ENCODE data around the gene HDAC4. TPM values are rescaled to one million over a fixed set of nuclear protein-coding genes. Genes with fewer than 3 reads are reported as not detected.

HDAC4 gene
- total RNA-seq, 1 experiment from 2014 or later: 11.3 TPM

DNA sequence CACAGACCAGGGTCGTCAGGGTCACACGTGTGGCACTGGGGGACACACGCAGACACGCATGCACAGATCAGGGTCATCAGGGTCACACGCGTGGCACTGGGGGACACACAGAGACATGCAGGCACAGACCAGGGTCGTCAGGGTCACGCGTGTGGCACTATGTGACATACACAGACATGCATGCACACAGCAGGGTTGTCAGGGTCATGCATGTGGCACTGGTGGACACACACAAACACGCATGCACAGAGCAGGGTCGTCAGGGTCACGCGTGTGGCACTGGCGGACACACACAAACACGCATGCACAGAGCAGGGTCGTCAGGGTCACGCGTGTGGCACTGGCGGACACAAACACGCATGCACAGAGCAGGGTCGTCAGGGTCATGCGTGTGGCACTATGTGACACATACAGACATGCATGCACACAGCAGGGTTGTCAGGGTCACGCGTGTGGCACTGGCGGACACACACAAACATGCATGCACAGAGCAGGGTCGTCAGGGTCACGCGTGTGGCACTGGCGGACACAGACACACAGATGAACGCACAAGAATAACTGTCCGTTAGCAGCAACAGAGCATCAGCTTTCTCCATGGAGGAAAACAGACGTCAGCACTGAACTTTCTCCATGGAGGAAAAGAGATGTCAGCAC, 34.9 kb downstream of the HDAC4 start:
- H3K4me1 ChIP-seq: peaks cover 2% of the 10 kb centered on the region
- no peaks in the 10 kb centered on the region for H3K27me3 ChIP-seq
- H3K27ac ChIP-seq: no peak overlapping the region
- no peaks in the 10 kb centered on the region for H3K36me3 ChIP-seq
- DNase-seq: no peak
- H3K4me3 ChIP-seq: no peak overlapping the region
- H3K9me3 ChIP-seq (replicated peaks): no peaks in the 10 kb centered on the region

DNA sequence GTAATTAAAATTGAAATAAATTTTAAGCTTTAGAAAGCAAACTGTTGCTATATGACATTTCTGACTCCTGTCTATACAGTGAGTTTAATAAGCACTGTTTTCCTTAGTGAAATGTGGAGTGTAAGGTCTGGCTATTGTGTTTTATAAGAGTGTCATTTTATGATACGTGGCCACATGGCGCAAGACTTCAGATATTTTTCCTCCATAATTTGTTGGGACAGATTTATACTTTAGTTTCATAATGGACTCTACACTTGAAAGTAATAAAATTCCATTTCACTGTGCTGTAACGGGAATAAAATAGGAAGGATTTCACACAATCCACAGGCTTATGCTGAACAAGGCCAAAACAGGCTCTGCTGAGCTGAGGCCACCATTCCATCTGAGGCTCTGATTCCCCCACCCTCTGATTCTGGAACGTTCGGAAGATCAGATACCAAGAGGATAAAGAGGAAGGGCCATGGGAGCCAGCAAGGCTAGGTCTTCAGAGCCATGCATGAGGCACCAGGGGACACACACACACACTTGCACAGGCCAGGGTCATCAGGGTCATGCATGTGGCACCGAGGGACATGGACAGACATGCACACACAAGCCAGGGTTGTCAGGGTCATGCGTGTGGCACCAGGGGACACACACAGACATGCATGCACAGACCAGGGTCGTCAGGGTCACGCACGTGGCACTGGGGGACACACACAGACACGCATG, 35.6 kb downstream of the HDAC4 start:
- no peaks in the 10 kb centered on the region for H3K27me3 ChIP-seq
- H3K4me1 ChIP-seq: no peaks in the 10 kb centered on the region
- DNase-seq: no peak
- H3K4me3 ChIP-seq: no peak overlapping the region
- no peaks in the 10 kb centered on the region for H3K36me3 ChIP-seq
- no peaks in the 10 kb centered on the region for H3K9me3 ChIP-seq (replicated peaks)
- H3K27ac ChIP-seq: no peak overlapping the region

DNA sequence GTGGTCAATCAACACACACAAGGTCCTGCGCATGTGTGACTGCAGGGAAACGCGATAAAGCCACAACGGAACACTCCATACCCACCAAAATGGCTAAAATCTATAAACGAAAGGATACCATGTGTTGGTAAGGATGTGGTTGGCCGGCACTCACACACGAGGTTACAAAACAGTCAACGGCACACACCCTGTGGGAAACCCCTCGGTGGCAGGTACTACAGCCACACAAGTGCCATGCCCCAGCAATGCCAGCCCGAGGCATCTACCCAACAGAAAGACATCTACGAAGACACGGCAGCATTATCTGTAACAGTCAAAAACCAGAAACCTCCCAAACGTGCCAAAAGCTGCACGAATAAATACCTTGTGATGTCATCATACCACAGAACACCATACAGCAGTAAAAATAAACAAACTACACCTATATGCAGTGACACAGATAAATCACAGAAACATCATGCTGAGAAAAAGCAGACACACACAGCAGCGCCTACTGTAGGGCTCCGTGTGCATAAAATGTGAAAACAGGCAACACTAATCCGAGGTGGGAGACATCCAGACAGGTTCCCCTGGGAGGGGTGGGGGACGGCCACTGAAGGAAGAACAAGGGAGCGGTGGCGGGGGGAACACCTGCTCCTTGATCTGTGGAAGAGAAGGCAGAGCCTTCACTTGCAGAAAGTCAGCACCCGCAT, 36.7 kb downstream of the HDAC4 start:
- H3K27ac ChIP-seq: no peak overlapping the region
- H3K36me3 ChIP-seq: no peaks in the 10 kb centered on the region
- H3K4me3 ChIP-seq: no peak overlapping the region
- H3K4me1 ChIP-seq: no peaks in the 10 kb centered on the region
- H3K27me3 ChIP-seq: no peaks in the 10 kb centered on the region
- DNase-seq: no peak
- H3K9me3 ChIP-seq (replicated peaks): no peaks in the 10 kb centered on the region

DNA sequence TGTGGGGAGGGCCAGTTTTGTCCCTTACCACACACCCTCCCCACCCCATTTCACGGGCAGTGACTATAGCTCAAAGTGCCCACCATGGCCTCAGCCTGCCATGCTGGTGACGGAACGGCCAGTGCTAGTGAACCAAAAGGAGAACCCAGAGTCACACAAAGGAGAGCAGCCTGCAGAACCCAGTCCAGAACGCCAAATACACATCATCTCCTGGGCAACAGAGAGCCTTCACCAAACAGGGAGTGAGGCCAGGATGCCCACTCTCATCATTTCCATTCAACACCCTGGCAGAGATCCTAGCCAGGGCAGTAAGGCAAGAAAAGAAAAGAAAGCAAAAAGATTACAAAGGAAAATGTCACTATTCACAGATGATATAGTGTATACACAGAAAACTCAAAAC, 38.3 kb downstream of the HDAC4 start:
- H3K4me1 ChIP-seq: no peaks in the 10 kb centered on the region
- H3K9me3 ChIP-seq (replicated peaks): no peaks in the 10 kb centered on the region
- DNase-seq: no peak
- H3K4me3 ChIP-seq: no peak overlapping the region
- H3K27me3 ChIP-seq: no peaks in the 10 kb centered on the region
- no peak overlapping the region for H3K27ac ChIP-seq
- no peaks in the 10 kb centered on the region for H3K36me3 ChIP-seq

DNA sequence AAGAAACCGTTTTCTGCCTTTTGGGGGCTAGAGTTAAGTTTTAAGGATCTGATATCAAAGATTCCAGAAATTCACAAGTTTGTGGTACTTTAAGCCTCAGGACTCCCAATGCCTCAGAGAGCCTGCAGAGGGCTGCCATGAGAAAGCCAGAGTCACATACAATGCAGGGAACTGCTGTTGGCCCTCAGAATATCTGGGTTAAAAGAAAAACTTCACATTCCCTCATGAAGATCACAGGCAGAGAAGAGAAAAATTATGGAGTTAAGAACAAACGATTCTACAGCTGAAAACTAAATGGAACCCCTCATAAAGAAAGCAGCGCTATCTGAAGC, 39.5 kb downstream of the HDAC4 start:
- Histone ChIP-seq H3K4me3 (no peak overlapping the region), H3K9me3 (replicated peaks) (no peaks in the 10 kb centered on the region), H3K4me1 (no peaks in the 10 kb centered on the region), H3K27ac (no peak overlapping the region), H3K36me3 (no peaks in the 10 kb centered on the region), H3K27me3 (no peaks in the 10 kb centered on the region)
- no peak for DNase-seq

DNA sequence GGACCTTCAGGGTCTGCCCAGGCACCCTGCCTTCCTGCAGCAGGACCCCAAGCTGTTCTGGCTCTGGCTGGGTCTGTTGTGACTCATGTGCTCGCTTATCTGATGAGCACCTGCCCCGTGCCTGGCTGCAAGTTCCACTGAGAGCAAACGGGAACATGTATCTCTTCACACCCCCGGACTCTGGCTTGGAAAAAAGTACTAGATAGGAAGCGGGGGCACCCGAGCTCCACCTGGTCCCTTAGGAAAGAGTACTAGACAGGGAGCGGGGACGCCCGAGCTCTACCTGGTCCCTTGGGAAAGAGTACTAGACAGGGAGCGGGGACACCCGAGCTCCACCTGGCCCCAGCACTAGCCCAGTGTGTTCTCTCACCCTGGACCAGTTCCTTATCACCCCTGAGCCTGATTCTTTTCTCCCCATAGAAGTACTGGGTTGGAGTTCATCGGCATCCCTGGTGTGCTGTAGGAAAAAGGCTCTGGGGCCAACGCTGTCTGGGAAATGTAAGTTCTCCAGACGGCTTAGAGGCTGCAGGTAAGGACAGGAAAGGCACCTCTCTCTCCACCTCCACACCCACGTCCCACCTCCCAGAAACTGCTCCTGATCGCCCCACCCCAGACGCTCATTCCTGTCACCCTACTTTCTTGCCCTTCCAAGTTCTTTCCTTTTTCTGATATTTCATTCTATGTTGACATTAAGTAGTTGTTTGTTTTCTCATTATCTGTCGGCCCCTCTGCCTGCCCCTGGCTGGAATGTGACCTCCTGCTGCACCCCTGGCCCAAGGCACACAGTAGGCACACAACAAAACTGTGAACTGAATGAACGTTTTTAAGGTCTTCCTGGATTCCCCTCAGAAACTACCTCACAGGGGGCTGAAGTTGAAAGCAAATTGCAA, 40.2 kb downstream of the HDAC4 start:
- Histone ChIP-seq H3K27ac (no peak overlapping the region), H3K4me3 (no peak overlapping the region), H3K27me3 (no peaks in the 10 kb centered on the region), H3K9me3 (replicated peaks) (no peaks in the 10 kb centered on the region), H3K4me1 (no peaks in the 10 kb centered on the region), H3K36me3 (no peaks in the 10 kb centered on the region)
- DNase-seq: no peak

DNA sequence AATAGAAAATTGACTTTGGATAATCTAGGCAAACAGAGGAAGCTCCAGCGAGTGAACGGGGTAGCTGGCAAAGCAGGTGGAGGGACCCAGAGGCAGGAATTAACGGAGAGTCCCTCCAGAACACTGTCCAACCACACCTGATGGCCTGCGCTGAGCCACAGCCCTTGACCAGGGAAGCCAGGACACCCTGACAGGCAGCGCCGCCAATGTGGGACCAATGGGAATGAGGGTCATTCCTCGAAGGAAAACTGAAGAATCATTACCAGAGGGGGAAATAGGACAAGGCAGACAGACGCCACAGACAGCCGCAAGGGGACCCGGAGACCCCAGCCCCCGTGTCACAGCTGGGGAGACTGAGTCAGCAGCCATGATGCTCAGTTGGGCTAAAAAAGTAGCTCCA, 40.8 kb downstream of the HDAC4 start:
- Histone ChIP-seq H3K27me3 (no peaks in the 10 kb centered on the region), H3K27ac (no peak overlapping the region), H3K4me3 (no peak overlapping the region), H3K9me3 (replicated peaks) (peaks cover 5% of the 10 kb centered on the region; the same call in 1 of the 2 replicates), H3K4me1 (no peaks in the 10 kb centered on the region), H3K36me3 (no peaks in the 10 kb centered on the region; the same call in 1 of the 2 replicates)
- DNase-seq: no peak

DNA sequence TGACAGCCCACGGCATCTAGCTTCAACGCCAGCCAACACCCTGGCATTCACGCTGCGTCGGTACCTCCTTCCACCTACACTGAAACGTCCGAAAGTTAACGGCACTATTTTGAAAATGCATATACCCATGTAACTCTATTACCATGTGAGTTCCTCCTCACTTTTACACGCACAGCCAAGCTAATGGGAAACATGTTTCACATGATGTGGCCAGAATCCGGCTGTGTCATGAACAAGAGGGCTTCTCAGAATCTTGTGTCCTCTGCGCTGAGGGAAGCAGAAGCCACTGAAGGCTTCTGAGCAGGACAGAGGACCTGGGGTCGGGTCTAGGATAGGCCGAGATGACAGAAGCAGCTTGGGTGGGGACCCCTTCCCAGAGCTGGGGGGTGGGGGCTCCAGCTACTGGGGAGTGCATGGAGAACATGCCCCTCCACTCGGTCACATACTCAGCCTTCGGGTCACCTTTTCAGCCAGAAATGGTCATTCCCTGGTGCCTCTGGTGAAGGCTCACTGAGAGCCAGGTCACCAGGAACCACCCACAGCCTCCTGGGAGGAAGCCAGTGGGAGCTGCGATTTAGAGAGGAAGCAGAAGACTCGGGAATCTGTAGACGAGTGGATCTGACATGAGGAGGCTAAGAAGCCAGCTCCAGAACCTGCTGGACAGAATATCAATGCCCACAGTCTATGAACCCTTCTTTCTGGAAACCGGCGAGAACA, 41.5 kb downstream of the HDAC4 start:
- Histone ChIP-seq H3K9me3 (replicated peaks) (peaks cover 9% of the 10 kb centered on the region; the same call in 1 of the 2 replicates), H3K4me1 (no peaks in the 10 kb centered on the region), H3K27me3 (no peaks in the 10 kb centered on the region), H3K27ac (no peak overlapping the region), H3K36me3 (no peaks in the 10 kb centered on the region; the same call in 1 of the 2 replicates), H3K4me3 (no peak overlapping the region)
- no peak for DNase-seq

DNA sequence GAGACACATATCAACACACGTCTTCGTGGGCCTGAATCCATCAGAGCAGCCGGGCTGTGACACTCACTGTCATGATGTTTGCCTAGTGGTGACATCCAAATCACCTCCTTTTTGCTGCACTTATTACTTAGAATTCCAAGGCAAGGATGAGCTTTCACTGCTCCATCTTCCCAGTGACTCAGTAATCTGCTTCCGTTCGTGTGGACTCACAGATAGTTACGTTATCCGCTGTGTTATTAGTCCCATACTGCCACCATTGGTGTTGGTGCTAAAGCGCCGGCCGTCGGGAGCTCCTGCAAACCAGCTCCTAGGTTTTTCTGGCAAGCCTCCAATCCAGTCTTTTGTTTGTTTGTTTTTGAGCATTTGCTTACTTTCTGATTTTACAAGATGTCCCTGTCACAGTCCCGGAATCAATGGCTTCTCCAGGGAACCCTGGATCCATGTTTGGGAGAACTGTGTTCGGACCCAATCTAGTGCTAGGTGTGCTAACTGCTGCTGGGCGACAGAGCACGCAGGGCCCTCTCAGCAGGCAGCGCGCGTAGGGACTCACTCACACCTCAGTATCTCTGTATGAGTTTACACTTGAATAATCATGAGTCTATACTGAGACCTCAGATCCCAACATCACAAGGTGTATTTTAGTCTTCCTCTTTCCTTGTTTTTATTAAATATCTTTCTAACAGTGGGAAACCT, 42.6 kb downstream of the HDAC4 start:
- no peak for DNase-seq
- Histone ChIP-seq H3K36me3 (no peaks in the 10 kb centered on the region; the same call in 1 of the 2 replicates), H3K9me3 (replicated peaks) (peaks cover 9% of the 10 kb centered on the region; the same call in 1 of the 2 replicates), H3K4me3 (no peak overlapping the region), H3K4me1 (no peaks in the 10 kb centered on the region), H3K27ac (no peak overlapping the region), H3K27me3 (no peaks in the 10 kb centered on the region)

DNA sequence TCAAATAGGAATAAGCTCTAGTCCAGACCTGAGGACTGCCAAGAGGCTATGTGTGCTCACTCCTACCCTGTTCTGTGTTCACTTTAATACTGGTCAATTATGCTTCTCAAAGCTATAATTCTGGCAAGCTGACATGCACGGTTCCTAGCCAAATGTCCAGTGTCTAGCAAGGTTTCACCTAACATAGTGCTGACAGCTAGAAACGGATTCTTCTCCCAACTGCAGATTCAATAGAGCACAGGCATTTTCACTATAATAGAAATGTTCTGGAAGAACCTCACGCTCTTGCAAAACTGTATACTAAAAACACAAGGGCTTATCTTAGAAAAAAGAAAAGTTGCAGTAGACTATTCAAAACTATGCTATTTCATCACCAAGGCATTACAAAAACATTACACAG, 45.1 kb downstream of the HDAC4 start:
- Histone ChIP-seq H3K36me3 (no peaks in the 10 kb centered on the region; the same call in 1 of the 2 replicates), H3K4me3 (no peak overlapping the region), H3K27me3 (no peaks in the 10 kb centered on the region), H3K27ac (no peak overlapping the region), H3K4me1 (no peaks in the 10 kb centered on the region), H3K9me3 (replicated peaks) (peaks cover 9% of the 10 kb centered on the region; the same call in 1 of the 2 replicates)
- DNase-seq: no peak

DNA sequence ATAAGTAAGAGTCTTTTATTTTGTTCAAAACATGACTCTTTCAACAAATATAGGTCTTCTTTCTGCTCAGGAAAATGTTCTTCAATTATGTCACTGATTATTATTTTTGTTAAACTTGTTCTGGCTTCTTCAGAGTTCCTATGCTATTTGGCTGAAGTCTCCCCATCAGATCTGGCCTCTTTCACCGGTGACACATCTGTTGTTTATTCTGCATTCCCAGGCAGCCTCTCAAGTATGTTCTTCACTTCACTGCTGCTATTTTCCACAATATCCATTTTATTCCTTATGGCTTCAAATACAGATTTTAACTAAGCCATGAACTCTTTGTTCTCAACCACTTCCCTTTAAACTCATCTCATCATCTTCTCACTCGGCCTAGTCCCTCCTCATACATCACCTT, 45.7 kb downstream of the HDAC4 start:
- no peaks in the 10 kb centered on the region for H3K27me3 ChIP-seq
- no peaks in the 10 kb centered on the region for H3K4me1 ChIP-seq
- H3K9me3 ChIP-seq (replicated peaks): peaks cover 9% of the 10 kb centered on the region; the same call in 1 of the 2 replicates
- no peak overlapping the region for H3K27ac ChIP-seq
- no peak for DNase-seq
- no peak overlapping the region for H3K4me3 ChIP-seq
- no peaks in the 10 kb centered on the region; the same call in 1 of the 2 replicates for H3K36me3 ChIP-seq

DNA sequence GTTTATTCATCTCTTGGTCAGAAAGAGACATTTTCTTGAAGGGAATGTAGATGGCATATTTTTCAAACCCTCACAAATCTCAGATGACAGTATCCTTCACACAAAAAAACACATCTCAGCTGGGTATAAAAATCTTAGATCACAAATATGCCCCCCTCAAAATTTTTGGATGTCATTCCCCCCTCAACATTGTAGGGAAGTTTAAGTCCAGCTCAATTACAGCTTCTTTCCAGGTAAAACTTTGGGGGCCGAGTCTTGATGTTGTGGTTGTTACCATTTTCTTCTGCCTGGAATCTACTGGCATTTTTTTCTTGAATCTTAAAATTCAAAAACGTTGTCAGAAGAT, 46.1 kb downstream of the HDAC4 start:
- Histone ChIP-seq H3K27ac (no peak overlapping the region), H3K9me3 (replicated peaks) (peaks cover 9% of the 10 kb centered on the region; the same call in 1 of the 2 replicates), H3K27me3 (no peaks in the 10 kb centered on the region), H3K4me3 (no peak overlapping the region), H3K36me3 (no peaks in the 10 kb centered on the region; the same call in 1 of the 2 replicates), H3K4me1 (no peaks in the 10 kb centered on the region)
- no peak for DNase-seq

DNA sequence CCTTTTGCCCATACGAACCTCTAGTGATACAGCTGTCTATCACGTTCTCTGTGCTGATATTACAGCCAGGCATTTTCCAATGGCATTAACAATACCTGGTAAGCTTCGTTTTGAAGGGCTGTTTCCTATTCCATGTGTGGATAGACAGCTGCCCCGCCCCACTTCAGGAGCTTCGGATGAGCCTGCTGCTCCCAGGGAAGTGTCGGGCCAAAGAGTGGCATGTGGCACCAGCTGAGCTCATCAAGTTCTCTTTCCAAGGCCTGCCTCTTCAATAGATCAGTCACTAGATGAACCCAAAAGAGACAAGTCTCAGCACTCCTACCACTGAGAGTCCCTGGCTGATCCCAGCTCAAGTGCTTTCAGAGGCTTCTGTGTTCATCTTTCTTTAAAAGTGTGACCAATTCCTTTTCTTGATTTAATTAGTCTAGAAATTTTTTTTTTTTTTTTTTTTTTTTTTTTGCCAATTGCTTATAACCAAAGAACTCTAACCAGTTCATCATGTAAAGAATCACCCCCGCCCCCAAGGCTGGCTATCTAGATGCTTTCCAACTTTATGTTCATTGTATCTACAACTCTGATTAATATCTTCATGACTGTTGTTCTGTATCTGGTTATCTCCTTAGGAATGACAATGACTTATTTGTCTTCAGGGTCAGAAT, 46.6 kb downstream of the HDAC4 start:
- H3K27me3 ChIP-seq: no peaks in the 10 kb centered on the region
- H3K4me1 ChIP-seq: no peaks in the 10 kb centered on the region
- H3K4me3 ChIP-seq: no peak overlapping the region
- H3K36me3 ChIP-seq: no peaks in the 10 kb centered on the region; the same call in 1 of the 2 replicates
- no peak for DNase-seq
- H3K27ac ChIP-seq: no peak overlapping the region
- H3K9me3 ChIP-seq (replicated peaks): peaks cover 9% of the 10 kb centered on the region; the same call in 1 of the 2 replicates

Data from SJCRH30 (cell line).